Measurements from ENCODE around the gene CWF19L2.

GRCh38 chr11:107293677-107294344 is 163.8 kb downstream of the CWF19L2 start:
- no peak for TF ChIP-seq POLR2A (IDR thresholded peaks at IDR 0.05; ENCODE audit: low read depth, low read length)
- no peak for TF ChIP-seq POLR2AphosphoS5 (IDR thresholded peaks at IDR 0.05; ENCODE audit: low read depth, low read length)
- no peak for TF ChIP-seq TAF1 (IDR thresholded peaks at IDR 0.05; ENCODE audit: borderline replicate concordance, low read depth, low read length)

Measured in GM12892 (cell line).